NCI-H1417 (cell line): Measurements from ENCODE around the gene WDCP.
A peak's percentile ranks its signal among the peaks of the same experiment; 100 is the strongest.
"Not testable (repeated sequence)": the region's sequence is repeated elsewhere in the genome, so short reads cannot be mapped to it uniquely, and the experiment has no call there.

ENCODE experiments used
- DNase-seq, 3 experiments: peaks; one replicate each; lab custom pipeline; 2025; lab: John Stamatoyannopoulos, UW

The WDCP gene

GRCh38 chr2:24046930-24047702, at the start of gene WDCP:
TSS of gene WDCP (minus strand) at chr2:24047391. CDS start at chr2:24039494, 7,897 bp downstream.
- DNase-seq, result peak; percentile 96 to 99 (median 98)

- not testable (repeated sequence) for DNase-seq
These were observed 48.0 kb upstream of the WDCP start for GRCh38 chr2:24095171-24095677.

- not testable (repeated sequence) for DNase-seq
These were observed 46.1 kb upstream of the WDCP start for GRCh38 chr2:24093270-24093669.

- no peak for DNase-seq
These were observed 41.7 kb upstream of the WDCP start for GRCh38 chr2:24088821-24089359.

- DNase-seq, result no peak
These were observed 39.8 kb upstream of the WDCP start for GRCh38 chr2:24087032-24087431.

GRCh38 chr2:24086241-24086640, 39.0 kb upstream of the WDCP start:
- no peak for DNase-seq

GRCh38 chr2:24085200-24085489, 38.0 kb upstream of the WDCP start:
- DNase-seq, result no peak

GRCh38 chr2:24084386-24085199, 37.4 kb upstream of the WDCP start, which contains the start of gene TP53I3:
TSS of gene TP53I3 (minus strand) at chr2:24084834. CDS start at chr2:24084326, 508 bp downstream.
- peak; percentile 88 to 91 (median 91) for DNase-seq

GRCh38 chr2:24083567-24084385, 36.6 kb upstream of the WDCP start:
- peak; percentile 62 to 91 (median 90) for DNase-seq

- no peak for DNase-seq
These were observed 35.8 kb upstream of the WDCP start for GRCh38 chr2:24082787-24083566.

- peak in 1 of 3 experiments; percentile 68 for DNase-seq
These were observed 33.5 kb upstream of the WDCP start for GRCh38 chr2:24080701-24081100.

- no peak for DNase-seq
These were observed 30.7 kb upstream of the WDCP start for GRCh38 chr2:24077879-24078278.

GRCh38 chr2:24077535-24077877, 30.3 kb upstream of the WDCP start:
- peak in 2 of 3 experiments; percentile 50 to 62 for DNase-seq

GRCh38 chr2:24076849-24077534, 29.8 kb upstream of the WDCP start:
- peak in 1 of 3 experiments; percentile 72 for DNase-seq

- peak; percentile 100 for DNase-seq
These were observed 29.0 kb upstream of the WDCP start, which contains the start of gene SF3B6 for GRCh38 chr2:24075915-24076848. TSS of gene SF3B6 (minus strand) at chr2:24076326. CDS start at chr2:24076229, 97 bp downstream.

- no peak for DNase-seq
These were observed 28.1 kb upstream of the WDCP start for GRCh38 chr2:24075259-24075658.

GRCh38 chr2:24073816-24074215, 26.6 kb upstream of the WDCP start:
- no peak for DNase-seq

GRCh38 chr2:24072259-24072658, 25.1 kb upstream of the WDCP start:
- no peak for DNase-seq

GRCh38 chr2:24065341-24065740, 18.1 kb upstream of the WDCP start:
- DNase-seq, result no peak
